ENCODE data around the gene ORMDL3. TPM values are rescaled to one million over a fixed set of nuclear protein-coding genes. Genes with fewer than 3 reads are reported as not detected.

The ORMDL3 gene
- total and polyA plus RNA-seq, 10 of the 15 experiments (the other 5 are each of a cell fraction or from before 2014, with no cell fraction given) = 8.8 to 98.1 (median 49.9) TPM

DNA sequence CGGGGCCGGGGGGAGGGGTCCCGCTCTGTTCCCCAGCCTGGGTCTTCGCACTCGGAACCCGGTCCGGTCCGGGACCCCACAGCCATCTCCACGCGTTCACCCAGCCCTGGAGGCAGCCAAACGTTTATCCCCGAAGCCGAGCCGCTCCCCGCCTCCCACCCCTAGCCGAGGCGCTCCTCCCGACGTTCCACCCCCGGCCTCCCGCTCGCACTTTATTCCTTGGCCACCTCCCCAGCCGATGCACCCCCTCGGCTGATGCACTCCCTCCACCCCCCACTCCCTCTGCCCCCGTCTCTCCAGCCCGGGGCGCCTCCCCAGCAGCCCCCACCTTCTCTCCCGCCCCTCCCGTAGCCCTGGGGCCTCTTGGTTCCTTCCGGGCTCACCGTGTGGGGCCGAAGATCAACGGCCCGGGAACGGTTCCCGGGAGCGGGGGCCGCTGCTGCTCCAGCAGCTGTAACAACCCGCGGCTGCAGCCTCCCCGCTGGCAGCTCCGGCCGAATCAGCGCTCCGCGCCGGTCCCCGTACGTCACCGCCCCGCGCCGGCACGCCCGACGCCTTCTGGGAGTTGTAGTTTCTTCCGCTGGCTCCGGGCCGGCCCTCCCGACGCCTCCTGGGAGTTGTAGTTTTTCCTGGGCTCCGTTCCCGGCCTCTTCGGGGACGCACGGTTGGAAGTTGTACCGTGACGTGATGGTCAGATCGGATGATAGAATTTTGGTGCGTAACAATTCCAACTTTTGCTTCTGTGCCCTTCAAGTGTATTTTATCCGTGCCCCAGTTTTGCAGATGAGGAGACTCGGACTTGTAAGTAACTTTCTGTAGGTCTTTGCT, at the start of gene ORMDL3, which contains the start of gene LRRC3C (continued):
- TF ChIP-seq, protein P1, sequence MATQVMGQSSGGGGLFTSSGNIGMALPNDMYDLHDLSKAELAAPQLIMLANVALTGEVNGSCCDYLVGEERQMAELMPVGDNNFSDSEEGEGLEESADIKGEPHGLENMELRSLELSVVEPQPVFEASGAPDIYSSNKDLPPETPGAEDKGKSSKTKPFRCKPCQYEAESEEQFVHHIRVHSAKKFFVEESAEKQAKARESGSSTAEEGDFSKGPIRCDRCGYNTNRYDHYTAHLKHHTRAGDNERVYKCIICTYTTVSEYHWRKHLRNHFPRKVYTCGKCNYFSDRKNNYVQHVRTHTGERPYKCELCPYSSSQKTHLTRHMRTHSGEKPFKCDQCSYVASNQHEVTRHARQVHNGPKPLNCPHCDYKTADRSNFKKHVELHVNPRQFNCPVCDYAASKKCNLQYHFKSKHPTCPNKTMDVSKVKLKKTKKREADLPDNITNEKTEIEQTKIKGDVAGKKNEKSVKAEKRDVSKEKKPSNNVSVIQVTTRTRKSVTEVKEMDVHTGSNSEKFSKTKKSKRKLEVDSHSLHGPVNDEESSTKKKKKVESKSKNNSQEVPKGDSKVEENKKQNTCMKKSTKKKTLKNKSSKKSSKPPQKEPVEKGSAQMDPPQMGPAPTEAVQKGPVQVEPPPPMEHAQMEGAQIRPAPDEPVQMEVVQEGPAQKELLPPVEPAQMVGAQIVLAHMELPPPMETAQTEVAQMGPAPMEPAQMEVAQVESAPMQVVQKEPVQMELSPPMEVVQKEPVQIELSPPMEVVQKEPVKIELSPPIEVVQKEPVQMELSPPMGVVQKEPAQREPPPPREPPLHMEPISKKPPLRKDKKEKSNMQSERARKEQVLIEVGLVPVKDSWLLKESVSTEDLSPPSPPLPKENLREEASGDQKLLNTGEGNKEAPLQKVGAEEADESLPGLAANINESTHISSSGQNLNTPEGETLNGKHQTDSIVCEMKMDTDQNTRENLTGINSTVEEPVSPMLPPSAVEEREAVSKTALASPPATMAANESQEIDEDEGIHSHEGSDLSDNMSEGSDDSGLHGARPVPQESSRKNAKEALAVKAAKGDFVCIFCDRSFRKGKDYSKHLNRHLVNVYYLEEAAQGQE (IDR thresholded peaks at IDR 0.05; ENCODE audit: low read depth, low read length) = no peak
- TF ChIP-seq ZSCAN29 (IDR thresholded peaks at IDR 0.05) = no peak
- TF ChIP-seq USF1 (IDR thresholded peaks at IDR 0.05; ENCODE audit: borderline replicate concordance, extremely low read length, insufficient read depth, low read depth, low read length) = no peak
- TF ChIP-seq, protein P2, sequence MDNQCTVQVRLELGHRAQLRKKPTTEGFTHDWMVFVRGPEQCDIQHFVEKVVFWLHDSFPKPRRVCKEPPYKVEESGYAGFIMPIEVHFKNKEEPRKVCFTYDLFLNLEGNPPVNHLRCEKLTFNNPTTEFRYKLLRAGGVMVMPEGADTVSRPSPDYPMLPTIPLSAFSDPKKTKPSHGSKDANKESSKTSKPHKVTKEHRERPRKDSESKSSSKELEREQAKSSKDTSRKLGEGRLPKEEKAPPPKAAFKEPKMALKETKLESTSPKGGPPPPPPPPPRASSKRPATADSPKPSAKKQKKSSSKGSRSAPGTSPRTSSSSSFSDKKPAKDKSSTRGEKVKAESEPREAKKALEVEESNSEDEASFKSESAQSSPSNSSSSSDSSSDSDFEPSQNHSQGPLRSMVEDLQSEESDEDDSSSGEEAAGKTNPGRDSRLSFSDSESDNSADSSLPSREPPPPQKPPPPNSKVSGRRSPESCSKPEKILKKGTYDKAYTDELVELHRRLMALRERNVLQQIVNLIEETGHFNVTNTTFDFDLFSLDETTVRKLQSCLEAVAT (IDR thresholded peaks at IDR 0.05) = no peak
- TF ChIP-seq CEBPB (IDR thresholded peaks at IDR 0.05; ENCODE audit: borderline replicate concordance in 1 of 2, low read depth in 2 of 2, low read length in 2 of 2) = no peak
- TF ChIP-seq, protein P3, sequence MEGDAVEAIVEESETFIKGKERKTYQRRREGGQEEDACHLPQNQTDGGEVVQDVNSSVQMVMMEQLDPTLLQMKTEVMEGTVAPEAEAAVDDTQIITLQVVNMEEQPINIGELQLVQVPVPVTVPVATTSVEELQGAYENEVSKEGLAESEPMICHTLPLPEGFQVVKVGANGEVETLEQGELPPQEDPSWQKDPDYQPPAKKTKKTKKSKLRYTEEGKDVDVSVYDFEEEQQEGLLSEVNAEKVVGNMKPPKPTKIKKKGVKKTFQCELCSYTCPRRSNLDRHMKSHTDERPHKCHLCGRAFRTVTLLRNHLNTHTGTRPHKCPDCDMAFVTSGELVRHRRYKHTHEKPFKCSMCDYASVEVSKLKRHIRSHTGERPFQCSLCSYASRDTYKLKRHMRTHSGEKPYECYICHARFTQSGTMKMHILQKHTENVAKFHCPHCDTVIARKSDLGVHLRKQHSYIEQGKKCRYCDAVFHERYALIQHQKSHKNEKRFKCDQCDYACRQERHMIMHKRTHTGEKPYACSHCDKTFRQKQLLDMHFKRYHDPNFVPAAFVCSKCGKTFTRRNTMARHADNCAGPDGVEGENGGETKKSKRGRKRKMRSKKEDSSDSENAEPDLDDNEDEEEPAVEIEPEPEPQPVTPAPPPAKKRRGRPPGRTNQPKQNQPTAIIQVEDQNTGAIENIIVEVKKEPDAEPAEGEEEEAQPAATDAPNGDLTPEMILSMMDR (IDR thresholded peaks at IDR 0.05 in 2 of 3, conservative IDR thresholded peaks at IDR 0.05 in 1 of 3; ENCODE audit: control insufficient read depth in 2 of 3, extremely low read depth in 1 of 3, insufficient read depth in 1 of 3, low read depth in 3 of 3, low read length in 3 of 3) = no peak
- no peak for TF ChIP-seq NR2C2 (IDR thresholded peaks at IDR 0.05; ENCODE audit: borderline replicate concordance, control insufficient read depth, insufficient read length, low read depth)
- TF ChIP-seq, protein P4, sequence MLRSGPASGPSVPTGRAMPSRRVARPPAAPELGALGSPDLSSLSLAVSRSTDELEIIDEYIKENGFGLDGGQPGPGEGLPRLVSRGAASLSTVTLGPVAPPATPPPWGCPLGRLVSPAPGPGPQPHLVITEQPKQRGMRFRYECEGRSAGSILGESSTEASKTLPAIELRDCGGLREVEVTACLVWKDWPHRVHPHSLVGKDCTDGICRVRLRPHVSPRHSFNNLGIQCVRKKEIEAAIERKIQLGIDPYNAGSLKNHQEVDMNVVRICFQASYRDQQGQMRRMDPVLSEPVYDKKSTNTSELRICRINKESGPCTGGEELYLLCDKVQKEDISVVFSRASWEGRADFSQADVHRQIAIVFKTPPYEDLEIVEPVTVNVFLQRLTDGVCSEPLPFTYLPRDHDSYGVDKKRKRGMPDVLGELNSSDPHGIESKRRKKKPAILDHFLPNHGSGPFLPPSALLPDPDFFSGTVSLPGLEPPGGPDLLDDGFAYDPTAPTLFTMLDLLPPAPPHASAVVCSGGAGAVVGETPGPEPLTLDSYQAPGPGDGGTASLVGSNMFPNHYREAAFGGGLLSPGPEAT (IDR thresholded peaks at IDR 0.05; ENCODE audit: low read depth) = peak; percentile 39; the same call in 1 of the 2 replicates
- TF ChIP-seq RELA (IDR thresholded peaks at IDR 0.05; ENCODE audit: borderline replicate concordance, partially characterized antibody) = peak; percentile 91
- TF ChIP-seq KLF5 (IDR thresholded peaks at IDR 0.05; ENCODE audit: partially characterized antibody) = no peak
- no peak for TF ChIP-seq ASH2L (IDR thresholded peaks at IDR 0.05; ENCODE audit: borderline replicate concordance, low read depth)
- no peak for TF ChIP-seq FOS (IDR thresholded peaks at IDR 0.05; ENCODE audit: borderline replicate concordance, extremely low read depth, insufficient read length)
- TF ChIP-seq CHD2 (IDR thresholded peaks at IDR 0.05; ENCODE audit: borderline replicate concordance, low read depth, low read length) = peak; percentile 88
- peak; percentile 35 for TF ChIP-seq SP1 (IDR thresholded peaks at IDR 0.05; ENCODE audit: low read depth, low read length)
- no peak for TF ChIP-seq SKIL (IDR thresholded peaks at IDR 0.05; ENCODE audit: low read depth, poor library complexity, severe bottlenecking)

All from GM12878 (cell line).